Mucosa of rectum (tissue), 2 donors: ENCODE measurements around the gene GPX3.

Source experiments
- H3K27ac ChIP-seq, 2 donors: one replicate each; pipeline ENCODE4 v1.7.0; 2013; ENCODE audit warnings: inconsistent platforms in 2 of 2, low read depth in 2 of 2, low read length in 2 of 2
- H3K27me3 ChIP-seq, 2 donors: one replicate each; pipeline ENCODE4 v1.7.0; 2013; ENCODE audit warnings: low read length in 2 of 2; ENCODE audit not compliant: control insufficient read depth in 2 of 2, insufficient read depth in 2 of 2
- H3K36me3 ChIP-seq, 2 donors: one replicate each; pipeline ENCODE4 v1.7.0; 2013; ENCODE audit warnings: low read length in 2 of 2; ENCODE audit not compliant: control insufficient read depth in 2 of 2, insufficient read depth in 2 of 2
- H3K4me1 ChIP-seq, 2 donors: one replicate each; pipeline ENCODE4 v1.7.0; 2013; ENCODE audit warnings: low read length in 2 of 2, mild to moderate bottlenecking in 1 of 2; ENCODE audit not compliant: control insufficient read depth in 2 of 2, insufficient read depth in 2 of 2
- H3K4me3 ChIP-seq, 2 donors: one replicate each; pipeline ENCODE4 v1.7.0; 2013; ENCODE audit warnings: low read length in 2 of 2
- H3K9ac ChIP-seq, 2 donors: one replicate each; pipeline ENCODE4 v1.7.0; 2013; ENCODE audit warnings: low read length in 2 of 2, low read depth in 1 of 2, mild to moderate bottlenecking in 1 of 2
- H3K9me3 ChIP-seq, 2 donors: one replicate each; pipeline ENCODE4 v1.7.0; 2013; ENCODE audit warnings: low read length in 2 of 2; ENCODE audit not compliant: control insufficient read depth in 2 of 2
- donor health status: healthy.
- donor health status: Normal muscosa, but diverticular disease.

GPX3 gene

DNA sequence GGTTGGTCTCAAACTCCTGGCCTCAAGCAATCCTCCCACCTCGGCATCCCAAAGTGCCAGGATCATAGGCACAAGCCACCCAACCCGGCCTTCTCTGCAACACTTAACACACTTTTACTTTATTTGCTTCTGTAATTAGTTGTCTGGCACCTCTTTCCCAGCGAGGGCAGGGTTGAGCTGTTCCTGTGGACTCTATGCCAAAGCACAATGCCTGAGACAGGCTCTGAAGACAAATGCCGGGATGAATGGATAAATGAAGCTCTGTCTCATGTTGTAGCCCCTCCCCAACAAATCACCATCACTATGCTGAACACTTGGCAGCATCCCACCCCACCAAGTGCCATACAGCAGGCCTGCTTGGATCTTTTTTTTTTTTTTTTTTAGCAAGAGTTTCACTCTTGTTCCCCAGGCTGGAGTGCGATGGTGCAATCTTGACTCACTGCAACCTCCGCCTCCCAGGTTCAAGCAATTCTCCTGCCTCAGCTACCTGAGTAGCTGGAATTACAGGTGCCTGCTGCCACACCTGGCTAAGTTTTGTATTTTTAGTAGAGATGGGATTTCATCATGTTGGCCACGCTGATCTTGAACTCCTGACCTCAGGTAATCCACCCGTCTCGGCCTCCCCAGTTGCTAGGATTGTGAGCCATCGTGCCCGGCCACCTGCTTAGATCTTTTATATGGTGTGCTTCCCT is 21.3 kb downstream of the GPX3 start:
- Histone ChIP-seq H3K27ac (no peak overlapping the region), H3K9ac (no peak overlapping the region), H3K4me1 (peaks cover 0 to 10% of the 10 kb centered on the region in 2 donors), H3K9me3 (no peaks in the 10 kb centered on the region), H3K4me3 (no peak overlapping the region), H3K36me3 (peaks cover 81 to 83% of the 10 kb centered on the region in 2 donors), H3K27me3 (no peaks in the 10 kb centered on the region)

DNA sequence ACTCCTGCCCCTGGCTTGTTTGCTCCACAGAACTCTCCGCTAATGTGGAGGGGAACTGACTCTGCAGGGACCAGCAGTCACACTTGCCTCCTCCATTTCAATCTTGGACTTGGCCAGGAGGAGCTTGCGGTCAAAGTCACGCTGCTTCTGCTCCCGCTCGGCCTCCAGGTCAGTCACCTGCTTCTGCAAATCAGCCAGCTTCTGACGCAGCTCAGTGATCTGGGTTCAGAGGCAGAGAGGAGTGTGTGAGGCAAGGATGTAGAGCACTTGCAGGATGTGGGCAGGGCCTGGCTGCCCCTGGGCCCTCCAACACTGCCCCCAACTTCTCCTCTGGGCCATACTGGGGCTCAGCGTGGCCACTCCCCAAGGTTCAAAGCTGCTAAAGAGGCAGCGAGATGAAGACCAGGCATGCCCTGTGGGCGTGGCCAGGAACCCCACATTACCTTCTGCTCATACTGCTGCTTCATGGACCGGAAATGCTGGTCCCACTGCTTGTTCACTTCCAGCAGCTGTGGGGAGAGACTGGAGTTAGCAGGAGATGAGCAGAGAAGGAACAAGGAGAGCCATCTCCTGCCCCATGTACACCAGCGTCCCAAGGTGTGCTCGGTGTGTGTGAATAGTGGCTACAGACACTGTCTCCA is 22.2 kb downstream of the GPX3 start:
- Histone ChIP-seq H3K9ac (no peak overlapping the region), H3K36me3 (peaks cover 82 to 83% of the 10 kb centered on the region in 2 donors), H3K9me3 (no peaks in the 10 kb centered on the region), H3K4me1 (peaks cover 0 to 10% of the 10 kb centered on the region in 2 donors), H3K4me3 (no peak overlapping the region), H3K27me3 (no peaks in the 10 kb centered on the region), H3K27ac (no peak overlapping the region)

DNA sequence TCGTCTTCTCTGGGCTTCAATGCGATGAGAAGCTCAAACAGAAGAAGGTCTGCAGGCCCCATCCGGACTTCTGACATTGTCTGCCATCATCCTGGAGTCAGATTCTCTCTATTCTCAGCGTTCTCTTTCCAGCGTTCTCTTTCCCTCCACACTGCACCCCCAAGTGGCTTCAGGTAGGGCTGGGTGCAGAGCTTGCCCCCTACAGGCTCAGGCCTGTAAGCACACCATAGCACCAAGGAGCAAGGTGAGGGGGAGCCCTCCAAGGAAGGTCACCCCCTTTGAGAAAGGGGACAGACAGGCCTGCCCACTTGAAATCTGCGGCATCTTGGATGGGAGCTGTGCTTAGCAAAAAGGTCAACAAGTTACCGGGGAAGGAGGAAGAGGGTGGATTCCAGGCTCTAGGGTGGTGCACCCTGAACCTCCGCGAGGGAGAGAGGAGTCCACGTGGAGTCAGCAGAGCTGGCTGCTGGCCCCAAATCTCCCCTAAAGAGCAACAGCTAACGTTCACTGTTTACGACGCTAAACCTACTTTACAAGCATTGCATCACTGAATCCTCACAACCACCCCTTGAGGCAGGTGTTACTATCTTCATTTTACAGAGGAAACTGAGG is 27.5 kb downstream of the GPX3 start:
- H3K36me3 ChIP-seq, result peaks cover 69 to 79% of the 10 kb centered on the region in 2 donors

DNA sequence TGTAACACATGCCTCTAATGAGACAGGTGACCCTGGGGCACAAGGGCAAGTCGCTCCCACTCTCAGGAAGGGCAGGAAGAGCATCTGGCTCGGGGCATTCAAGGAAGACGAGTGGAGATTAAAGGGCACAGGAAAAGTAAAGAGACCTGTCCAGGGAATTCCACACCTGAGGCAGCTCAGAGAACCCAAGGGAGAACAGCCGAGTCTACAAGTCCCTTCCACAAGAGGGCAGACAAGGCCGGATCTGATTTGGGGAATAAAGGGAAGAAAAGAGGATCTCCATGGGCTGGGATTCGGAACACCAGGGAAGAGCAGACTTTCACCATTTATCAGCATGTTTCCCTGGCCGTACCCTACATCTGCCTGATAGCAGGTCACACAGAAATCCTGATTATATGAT is 28.1 kb downstream of the GPX3 start:
- H3K4me3 ChIP-seq, result no peak overlapping the region
- no peaks in the 10 kb centered on the region for H3K27me3 ChIP-seq
- H3K27ac ChIP-seq, result no peak overlapping the region
- H3K9me3 ChIP-seq, result no peaks in the 10 kb centered on the region
- H3K4me1 ChIP-seq, result peaks cover 4 to 7% of the 10 kb centered on the region in 2 donors
- no peak overlapping the region for H3K9ac ChIP-seq
- H3K36me3 ChIP-seq, result peaks cover 68 to 80% of the 10 kb centered on the region in 2 donors

More for the DNA sequence above, 27.5 kb downstream of the GPX3 start:
- H3K4me3 ChIP-seq, result no peak overlapping the region
- no peaks in the 10 kb centered on the region for H3K9me3 ChIP-seq
- peaks cover 4 to 7% of the 10 kb centered on the region in 2 donors for H3K4me1 ChIP-seq
- H3K27ac ChIP-seq, result no peak overlapping the region
- no peaks in the 10 kb centered on the region for H3K27me3 ChIP-seq
- H3K9ac ChIP-seq, result no peak overlapping the region

- H3K9me3 ChIP-seq, result no peaks in the 10 kb centered on the region
- H3K36me3 ChIP-seq, result peaks cover 72 to 84% of the 10 kb centered on the region in 2 donors
- no peaks in the 10 kb centered on the region for H3K27me3 ChIP-seq
- no peak overlapping the region for H3K27ac ChIP-seq
- peak overlapping the region in 1 of 2 donors; percentile 27 for H3K9ac ChIP-seq
- peaks cover 16 to 25% of the 10 kb centered on the region in 2 donors for H3K4me1 ChIP-seq
- H3K4me3 ChIP-seq, result no peak overlapping the region
These were observed 30.9 kb downstream of the GPX3 start for GRCh38 chr5:151051066-151051930.

DNA sequence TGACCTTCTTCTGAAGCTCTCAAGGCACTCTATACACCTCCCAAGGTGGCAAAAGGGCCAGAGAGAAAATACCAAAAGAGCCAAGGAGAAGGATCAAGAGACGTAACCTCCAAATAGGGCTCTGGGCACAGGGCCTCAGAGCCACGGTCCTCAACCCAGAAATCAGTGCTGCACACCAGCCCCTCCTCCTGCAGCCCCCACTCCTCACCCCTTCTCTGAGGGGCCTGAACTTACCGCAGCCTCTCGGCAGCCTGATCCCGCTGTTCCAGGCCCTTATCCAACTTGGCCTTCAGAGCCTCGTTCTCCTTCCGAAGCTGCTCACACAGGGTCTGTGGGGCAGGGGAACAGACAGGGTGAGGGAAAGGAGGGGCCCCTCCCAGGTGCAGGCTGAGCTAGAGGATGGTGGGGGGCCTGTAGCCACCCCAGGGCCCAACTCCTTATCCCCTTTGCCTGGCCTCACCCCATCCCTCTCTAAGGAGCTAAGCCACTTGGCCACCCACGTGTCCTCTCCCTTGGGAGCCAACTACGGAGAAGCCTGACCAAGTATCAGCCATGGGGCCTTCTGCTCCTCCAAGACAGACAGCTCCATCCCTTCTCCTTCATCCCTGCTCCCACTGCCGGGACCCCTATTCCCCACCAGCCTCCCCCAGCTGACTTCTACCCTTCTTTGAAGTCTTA is 31.7 kb downstream of the GPX3 start:
- H3K4me1 ChIP-seq, result peaks cover 16 to 25% of the 10 kb centered on the region in 2 donors
- no peaks in the 10 kb centered on the region for H3K27me3 ChIP-seq
- peaks cover 73 to 86% of the 10 kb centered on the region in 2 donors for H3K36me3 ChIP-seq
- no peak overlapping the region for H3K4me3 ChIP-seq
- H3K9ac ChIP-seq, result peak overlapping the region in 1 of 2 donors; percentile 27
- no peaks in the 10 kb centered on the region for H3K9me3 ChIP-seq
- no peak overlapping the region for H3K27ac ChIP-seq

DNA sequence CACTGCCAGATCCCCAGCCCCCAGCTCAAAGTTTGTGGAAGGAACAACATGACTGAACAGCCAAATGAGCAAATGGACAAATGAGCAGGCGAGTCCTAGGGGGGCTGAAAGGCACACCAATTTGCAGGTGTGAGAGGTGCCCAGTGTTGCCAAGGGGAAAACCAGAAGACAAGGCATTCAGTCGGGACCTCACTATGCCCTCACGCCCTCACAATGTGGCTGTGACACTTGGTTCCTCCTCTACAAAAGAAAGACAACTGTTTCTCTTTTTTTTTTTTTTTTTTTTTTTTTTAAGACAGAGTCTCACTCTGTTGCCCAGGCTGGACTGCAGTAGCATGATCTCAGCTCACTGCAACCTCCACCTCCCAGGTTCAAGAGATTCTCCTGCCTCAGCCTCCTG is 32.4 kb downstream of the GPX3 start:
- Histone ChIP-seq H3K27ac (no peak overlapping the region), H3K4me3 (no peak overlapping the region), H3K9ac (no peak overlapping the region), H3K4me1 (peaks cover 16 to 25% of the 10 kb centered on the region in 2 donors), H3K27me3 (no peaks in the 10 kb centered on the region), H3K36me3 (peaks cover 68 to 83% of the 10 kb centered on the region in 2 donors), H3K9me3 (no peaks in the 10 kb centered on the region)

GRCh38 chr5:151053796-151054462 is 33.5 kb downstream of the GPX3 start:
- Histone ChIP-seq H3K27ac (peak overlapping the region; percentile 54 to 74), H3K36me3 (peaks cover 66 to 83% of the 10 kb centered on the region in 2 donors), H3K4me3 (no peak overlapping the region), H3K27me3 (no peaks in the 10 kb centered on the region), H3K9ac (peak overlapping the region in 1 of 2 donors; percentile 33), H3K9me3 (no peaks in the 10 kb centered on the region), H3K4me1 (peaks cover 18 to 25% of the 10 kb centered on the region in 2 donors)

GRCh38 chr5:151054709-151055108 is 34.3 kb downstream of the GPX3 start:
- Histone ChIP-seq H3K27ac (peak overlapping the region; percentile 50 to 79), H3K4me3 (no peak overlapping the region), H3K9me3 (no peaks in the 10 kb centered on the region), H3K4me1 (peaks cover 18 to 25% of the 10 kb centered on the region in 2 donors), H3K36me3 (peaks cover 66 to 81% of the 10 kb centered on the region in 2 donors), H3K9ac (peak overlapping the region in 1 of 2 donors; percentile 39), H3K27me3 (no peaks in the 10 kb centered on the region)
